Measurements from ENCODE around the gene DENND4A. TPM values are rescaled to one million over a fixed set of nuclear protein-coding genes. Genes with fewer than 3 reads are reported as not detected.
"Not testable (repeated sequence)": the region's sequence is repeated elsewhere in the genome, so short reads cannot be mapped to it uniquely, and the experiment has no call there.

Gene DENND4A
- total RNA-seq, 1 donor from 2014 or later = 87.2 TPM

- DNase-seq (ENCODE audit: low spot score in 2 of 2) (no peak), FAIRE-seq (no peak)
Observed at GRCh38 chr15:65762914-65763787, 28.9 kb downstream of the DENND4A start.

- DNase-seq (ENCODE audit: low spot score in 2 of 2) = no peak
- no peak for FAIRE-seq
Observed at GRCh38 chr15:65762399-65762798, 29.7 kb downstream of the DENND4A start.

- FAIRE-seq (no peak), DNase-seq (ENCODE audit: low spot score in 2 of 2) (no peak)
Observed at GRCh38 chr15:65761210-65761926, 30.7 kb downstream of the DENND4A start.

- FAIRE-seq = no peak
- no peak for DNase-seq (ENCODE audit: low spot score in 2 of 2)
Observed at GRCh38 chr15:65759441-65759840, 32.7 kb downstream of the DENND4A start.

- FAIRE-seq = no peak
Observed at GRCh38 chr15:65758242-65758641, 33.9 kb downstream of the DENND4A start.

GRCh38 chr15:65757256-65757655, 34.8 kb downstream of the DENND4A start:
- FAIRE-seq (no peak), DNase-seq (ENCODE audit: low spot score in 2 of 2) (no peak)

More at GRCh38 chr15:65758242-65758641, 33.9 kb downstream of the DENND4A start:
- DNase-seq (ENCODE audit: low spot score in 2 of 2) = no peak

- no peak for FAIRE-seq
Observed at GRCh38 chr15:65752151-65752700, 39.9 kb downstream of the DENND4A start.

GRCh38 chr15:65751431-65751830, 40.7 kb downstream of the DENND4A start:
- FAIRE-seq = no peak
- DNase-seq (ENCODE audit: low spot score in 2 of 2) = no peak

More at GRCh38 chr15:65752151-65752700, 39.9 kb downstream of the DENND4A start:
- DNase-seq (ENCODE audit: low spot score in 2 of 2) = no peak

- DNase-seq (ENCODE audit: low spot score in 2 of 2) = no peak
- FAIRE-seq = no peak
Observed at GRCh38 chr15:65747265-65747664, 44.8 kb downstream of the DENND4A start.

- DNase-seq (ENCODE audit: low spot score in 2 of 2) (no peak), FAIRE-seq (no peak)
Observed at GRCh38 chr15:65743637-65744252, 48.3 kb downstream of the DENND4A start.

GRCh38 chr15:65740148-65740547, 51.9 kb downstream of the DENND4A start:
- no peak for FAIRE-seq
- DNase-seq (ENCODE audit: low spot score in 2 of 2) = no peak

- FAIRE-seq = no peak
- no peak for DNase-seq (ENCODE audit: low spot score in 2 of 2)
Observed at GRCh38 chr15:65738649-65739048, 53.4 kb downstream of the DENND4A start.

GRCh38 chr15:65733599-65733998, 58.5 kb downstream of the DENND4A start:
- DNase-seq (ENCODE audit: low spot score in 2 of 2); FAIRE-seq: not testable (repeated sequence)

- FAIRE-seq (no peak), DNase-seq (ENCODE audit: low spot score in 2 of 2) (no peak)
Observed at GRCh38 chr15:65732698-65733097, 59.4 kb downstream of the DENND4A start.

GRCh38 chr15:65731926-65732325, 60.2 kb downstream of the DENND4A start:
- no peak for FAIRE-seq
- DNase-seq (ENCODE audit: low spot score in 2 of 2) = no peak

- FAIRE-seq (no peak), DNase-seq (ENCODE audit: low spot score in 2 of 2) (no peak)
Observed at GRCh38 chr15:65730549-65731172, 61.4 kb downstream of the DENND4A start.

- no peak for FAIRE-seq
Observed at GRCh38 chr15:65724464-65725215, 67.5 kb downstream of the DENND4A start.

GRCh38 chr15:65723876-65724275, 68.2 kb downstream of the DENND4A start:
- DNase-seq (ENCODE audit: low spot score in 2 of 2) (no peak), FAIRE-seq (no peak)

More at GRCh38 chr15:65724464-65725215, 67.5 kb downstream of the DENND4A start:
- no peak for DNase-seq (ENCODE audit: low spot score in 2 of 2)

- FAIRE-seq = no peak
- no peak for DNase-seq (ENCODE audit: low spot score in 2 of 2)
Observed at GRCh38 chr15:65722191-65722590, 69.9 kb downstream of the DENND4A start.

- FAIRE-seq (peak; percentile 26), DNase-seq (ENCODE audit: low spot score in 2 of 2) (no peak)
Observed at GRCh38 chr15:65712415-65712814, 79.7 kb downstream of the DENND4A start.
